ENCODE data around the gene CACNA2D2.

DNA sequence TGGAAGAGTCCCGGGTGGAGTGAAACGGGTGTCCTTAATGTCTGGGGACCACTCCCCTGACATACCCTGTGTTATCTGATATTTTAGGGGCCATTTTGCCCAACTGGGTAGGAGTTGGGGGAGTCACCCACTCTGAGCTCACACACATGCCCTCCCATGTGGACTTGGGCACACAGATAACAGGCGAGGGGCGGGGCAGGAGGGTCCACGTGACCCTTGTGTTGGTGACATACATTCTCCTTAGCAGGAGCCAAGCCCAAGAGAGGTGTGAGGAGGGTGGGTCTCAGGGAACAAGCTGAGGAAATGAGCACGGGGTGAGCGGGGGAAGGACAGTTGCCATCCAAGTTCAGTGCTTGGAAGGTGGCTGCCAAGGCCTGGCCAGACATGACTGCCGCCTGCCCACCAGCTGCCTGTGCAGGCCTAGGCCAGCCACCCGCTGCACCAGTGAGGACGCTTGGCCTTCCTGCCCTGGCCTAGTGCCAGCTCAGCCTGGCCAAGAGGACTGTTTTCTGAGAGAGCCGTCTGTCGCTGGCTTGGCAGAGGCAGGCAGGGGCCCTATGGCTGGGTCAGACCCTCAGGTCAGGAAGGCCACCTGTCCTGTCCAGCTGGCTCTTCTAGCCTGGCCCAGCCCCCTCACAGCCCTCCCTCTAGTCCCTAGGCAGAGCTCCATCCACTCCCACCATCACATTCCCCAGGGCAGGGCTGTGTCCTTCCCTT, 112.8 kb downstream of the CACNA2D2 start:
- TF ChIP-seq FOXA1 (IDR thresholded peaks at IDR 0.05) = no peak
- no peak for TF ChIP-seq SP1 (IDR thresholded peaks at IDR 0.05)
- TF ChIP-seq ZNF384 (IDR thresholded peaks at IDR 0.05) = no peak
- no peak for TF ChIP-seq BHLHE40 (IDR thresholded peaks at IDR 0.05; ENCODE audit: borderline replicate concordance)
- TF ChIP-seq SUZ12 (IDR thresholded peaks at IDR 0.05) = no peak
- TF ChIP-seq TARDBP (IDR thresholded peaks at IDR 0.05) = no peak
- no peak for TF ChIP-seq ELF4 (IDR thresholded peaks at IDR 0.05)
- TF ChIP-seq CTBP1 (IDR thresholded peaks at IDR 0.05; ENCODE audit: borderline replicate concordance) = no peak
- no peak for TF ChIP-seq FOXK2 (IDR thresholded peaks at IDR 0.05)
- no peak for TF ChIP-seq FOXM1 (IDR thresholded peaks at IDR 0.05; ENCODE audit: borderline replicate concordance)
- no peak for TF ChIP-seq NFRKB (IDR thresholded peaks at IDR 0.05)
- TF ChIP-seq PKNOX1 (IDR thresholded peaks at IDR 0.05) = no peak
- no peak for TF ChIP-seq HDGF (IDR thresholded peaks at IDR 0.05; ENCODE audit: borderline replicate concordance)

Measured in HEK293T (cell line).